HL-60 (cell line): Measurements from ENCODE around the gene LYVE1.

Experiments
- CTCF ChIP-seq: IDR thresholded peaks from one replicate; pipeline ENCODE4 v1.5.1; 2011; ENCODE audit warnings: low read length, control low read depth, inconsistent platforms; ENCODE audit not compliant: insufficient read depth
- POLR2AphosphoS5 ChIP-seq: IDR thresholded peaks from 2 replicates; pipeline ENCODE4 v1.6.1; 2012; ENCODE audit warnings: low read depth
- SPI1 ChIP-seq: IDR thresholded peaks from 2 replicates; pipeline ENCODE4 v1.6.1; 2012; ENCODE audit warnings: low read depth, mild to moderate bottlenecking, borderline replicate concordance
- TF ChIP-seq, protein P1 (sequence below): IDR thresholded peaks from 2 replicates; pipeline ENCODE4 v1.6.1; 2012; ENCODE audit warnings: low read depth; ENCODE audit not compliant: insufficient replicate concordance

- TF ChIP-seq CTCF, result no peak
- TF ChIP-seq, protein P1, sequence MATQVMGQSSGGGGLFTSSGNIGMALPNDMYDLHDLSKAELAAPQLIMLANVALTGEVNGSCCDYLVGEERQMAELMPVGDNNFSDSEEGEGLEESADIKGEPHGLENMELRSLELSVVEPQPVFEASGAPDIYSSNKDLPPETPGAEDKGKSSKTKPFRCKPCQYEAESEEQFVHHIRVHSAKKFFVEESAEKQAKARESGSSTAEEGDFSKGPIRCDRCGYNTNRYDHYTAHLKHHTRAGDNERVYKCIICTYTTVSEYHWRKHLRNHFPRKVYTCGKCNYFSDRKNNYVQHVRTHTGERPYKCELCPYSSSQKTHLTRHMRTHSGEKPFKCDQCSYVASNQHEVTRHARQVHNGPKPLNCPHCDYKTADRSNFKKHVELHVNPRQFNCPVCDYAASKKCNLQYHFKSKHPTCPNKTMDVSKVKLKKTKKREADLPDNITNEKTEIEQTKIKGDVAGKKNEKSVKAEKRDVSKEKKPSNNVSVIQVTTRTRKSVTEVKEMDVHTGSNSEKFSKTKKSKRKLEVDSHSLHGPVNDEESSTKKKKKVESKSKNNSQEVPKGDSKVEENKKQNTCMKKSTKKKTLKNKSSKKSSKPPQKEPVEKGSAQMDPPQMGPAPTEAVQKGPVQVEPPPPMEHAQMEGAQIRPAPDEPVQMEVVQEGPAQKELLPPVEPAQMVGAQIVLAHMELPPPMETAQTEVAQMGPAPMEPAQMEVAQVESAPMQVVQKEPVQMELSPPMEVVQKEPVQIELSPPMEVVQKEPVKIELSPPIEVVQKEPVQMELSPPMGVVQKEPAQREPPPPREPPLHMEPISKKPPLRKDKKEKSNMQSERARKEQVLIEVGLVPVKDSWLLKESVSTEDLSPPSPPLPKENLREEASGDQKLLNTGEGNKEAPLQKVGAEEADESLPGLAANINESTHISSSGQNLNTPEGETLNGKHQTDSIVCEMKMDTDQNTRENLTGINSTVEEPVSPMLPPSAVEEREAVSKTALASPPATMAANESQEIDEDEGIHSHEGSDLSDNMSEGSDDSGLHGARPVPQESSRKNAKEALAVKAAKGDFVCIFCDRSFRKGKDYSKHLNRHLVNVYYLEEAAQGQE, result no peak
- TF ChIP-seq POLR2AphosphoS5, result no peak
- no peak for TF ChIP-seq SPI1
Observed at GRCh38 chr11:10602366-10602765, 33.9 kb upstream of the LYVE1 start.
